ENCODE measurements around the gene ACTR3.
A peak's percentile ranks its signal among the peaks of the same experiment; 100 is the strongest.

The ACTR3 gene

DNA sequence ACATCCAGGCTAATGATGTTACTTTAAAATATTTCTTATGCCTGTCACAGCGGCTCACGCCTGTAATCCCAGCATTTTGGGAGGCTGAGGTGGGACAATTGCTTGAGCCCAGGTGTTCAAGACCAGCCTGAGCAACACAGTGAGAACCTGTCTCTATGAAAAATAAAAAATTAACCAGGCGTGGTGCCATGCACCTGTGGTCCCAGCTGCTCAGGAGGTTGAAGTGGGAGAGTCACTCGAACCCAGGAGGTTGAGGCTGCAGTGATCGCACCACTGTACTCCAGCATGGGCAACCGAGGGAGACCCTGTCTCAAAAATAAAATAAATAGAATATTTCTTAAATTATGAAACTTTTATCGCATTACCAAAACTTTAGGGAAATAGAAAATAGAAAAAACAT lies 28.1 kb upstream of the ACTR3 start:
- TF ChIP-seq, protein P1, sequence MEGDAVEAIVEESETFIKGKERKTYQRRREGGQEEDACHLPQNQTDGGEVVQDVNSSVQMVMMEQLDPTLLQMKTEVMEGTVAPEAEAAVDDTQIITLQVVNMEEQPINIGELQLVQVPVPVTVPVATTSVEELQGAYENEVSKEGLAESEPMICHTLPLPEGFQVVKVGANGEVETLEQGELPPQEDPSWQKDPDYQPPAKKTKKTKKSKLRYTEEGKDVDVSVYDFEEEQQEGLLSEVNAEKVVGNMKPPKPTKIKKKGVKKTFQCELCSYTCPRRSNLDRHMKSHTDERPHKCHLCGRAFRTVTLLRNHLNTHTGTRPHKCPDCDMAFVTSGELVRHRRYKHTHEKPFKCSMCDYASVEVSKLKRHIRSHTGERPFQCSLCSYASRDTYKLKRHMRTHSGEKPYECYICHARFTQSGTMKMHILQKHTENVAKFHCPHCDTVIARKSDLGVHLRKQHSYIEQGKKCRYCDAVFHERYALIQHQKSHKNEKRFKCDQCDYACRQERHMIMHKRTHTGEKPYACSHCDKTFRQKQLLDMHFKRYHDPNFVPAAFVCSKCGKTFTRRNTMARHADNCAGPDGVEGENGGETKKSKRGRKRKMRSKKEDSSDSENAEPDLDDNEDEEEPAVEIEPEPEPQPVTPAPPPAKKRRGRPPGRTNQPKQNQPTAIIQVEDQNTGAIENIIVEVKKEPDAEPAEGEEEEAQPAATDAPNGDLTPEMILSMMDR (IDR thresholded peaks at IDR 0.05; ENCODE audit: insufficient read depth, low read length), result no peak
- TF ChIP-seq POLR2AphosphoS5 (IDR thresholded peaks at IDR 0.05; ENCODE audit: low read depth) (no peak), SPI1 (IDR thresholded peaks at IDR 0.05; ENCODE audit: borderline replicate concordance, low read depth) (no peak), GABPA (IDR thresholded peaks at IDR 0.05; ENCODE audit: low read depth) (no peak)
- TF ChIP-seq, protein P2, sequence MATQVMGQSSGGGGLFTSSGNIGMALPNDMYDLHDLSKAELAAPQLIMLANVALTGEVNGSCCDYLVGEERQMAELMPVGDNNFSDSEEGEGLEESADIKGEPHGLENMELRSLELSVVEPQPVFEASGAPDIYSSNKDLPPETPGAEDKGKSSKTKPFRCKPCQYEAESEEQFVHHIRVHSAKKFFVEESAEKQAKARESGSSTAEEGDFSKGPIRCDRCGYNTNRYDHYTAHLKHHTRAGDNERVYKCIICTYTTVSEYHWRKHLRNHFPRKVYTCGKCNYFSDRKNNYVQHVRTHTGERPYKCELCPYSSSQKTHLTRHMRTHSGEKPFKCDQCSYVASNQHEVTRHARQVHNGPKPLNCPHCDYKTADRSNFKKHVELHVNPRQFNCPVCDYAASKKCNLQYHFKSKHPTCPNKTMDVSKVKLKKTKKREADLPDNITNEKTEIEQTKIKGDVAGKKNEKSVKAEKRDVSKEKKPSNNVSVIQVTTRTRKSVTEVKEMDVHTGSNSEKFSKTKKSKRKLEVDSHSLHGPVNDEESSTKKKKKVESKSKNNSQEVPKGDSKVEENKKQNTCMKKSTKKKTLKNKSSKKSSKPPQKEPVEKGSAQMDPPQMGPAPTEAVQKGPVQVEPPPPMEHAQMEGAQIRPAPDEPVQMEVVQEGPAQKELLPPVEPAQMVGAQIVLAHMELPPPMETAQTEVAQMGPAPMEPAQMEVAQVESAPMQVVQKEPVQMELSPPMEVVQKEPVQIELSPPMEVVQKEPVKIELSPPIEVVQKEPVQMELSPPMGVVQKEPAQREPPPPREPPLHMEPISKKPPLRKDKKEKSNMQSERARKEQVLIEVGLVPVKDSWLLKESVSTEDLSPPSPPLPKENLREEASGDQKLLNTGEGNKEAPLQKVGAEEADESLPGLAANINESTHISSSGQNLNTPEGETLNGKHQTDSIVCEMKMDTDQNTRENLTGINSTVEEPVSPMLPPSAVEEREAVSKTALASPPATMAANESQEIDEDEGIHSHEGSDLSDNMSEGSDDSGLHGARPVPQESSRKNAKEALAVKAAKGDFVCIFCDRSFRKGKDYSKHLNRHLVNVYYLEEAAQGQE (IDR thresholded peaks at IDR 0.05; ENCODE audit: insufficient replicate concordance, low read depth), result no peak
- no peaks in the 10 kb centered on the region for H3K27me3 ChIP-seq (ENCODE audit: insufficient read depth, poor library complexity, severe bottlenecking)
- H3K4me3 ChIP-seq (replicated peaks; ENCODE audit: insufficient read depth, low read length), result no peak overlapping the region
- H3K27ac ChIP-seq (replicated peaks), result no peak overlapping the region
- no peak for DNase-seq (ENCODE audit: low read depth in 1 of 2, low spot score in 1 of 2)

DNA sequence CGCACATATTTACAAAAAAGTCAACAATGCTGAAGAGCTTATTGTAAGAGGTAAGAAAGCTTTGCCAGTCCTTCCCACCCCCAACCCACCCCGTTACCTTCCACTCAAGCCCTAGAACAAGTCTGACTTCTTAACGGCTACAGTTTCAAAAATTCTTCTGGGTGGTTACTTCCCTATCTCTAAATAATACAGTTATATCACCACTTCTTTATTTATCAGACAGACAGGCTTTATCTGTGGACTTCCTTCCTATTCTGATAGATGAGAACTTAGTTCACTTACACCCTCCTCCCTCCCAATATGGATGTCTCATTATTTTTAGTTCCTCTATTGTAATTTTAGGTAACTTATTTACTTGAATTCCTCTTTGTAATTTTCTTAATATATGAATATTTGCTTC lies 26.7 kb upstream of the ACTR3 start:
- no peak for TF ChIP-seq POLR2AphosphoS5 (IDR thresholded peaks at IDR 0.05; ENCODE audit: low read depth)
- TF ChIP-seq, protein P1 (IDR thresholded peaks at IDR 0.05; ENCODE audit: insufficient read depth, low read length), result no peak
- TF ChIP-seq GABPA (IDR thresholded peaks at IDR 0.05; ENCODE audit: low read depth), result no peak
- peak; percentile 84 for TF ChIP-seq SPI1 (IDR thresholded peaks at IDR 0.05; ENCODE audit: borderline replicate concordance, low read depth)
- H3K27ac ChIP-seq (replicated peaks), result peak overlapping the region; percentile 42
- H3K4me3 ChIP-seq (replicated peaks; ENCODE audit: insufficient read depth, low read length), result no peak overlapping the region
- H3K27me3 ChIP-seq (ENCODE audit: insufficient read depth, poor library complexity, severe bottlenecking), result no peaks in the 10 kb centered on the region
- DNase-seq (ENCODE audit: low read depth in 1 of 2, low spot score in 1 of 2), result peak; percentile 25 to 79

DNA sequence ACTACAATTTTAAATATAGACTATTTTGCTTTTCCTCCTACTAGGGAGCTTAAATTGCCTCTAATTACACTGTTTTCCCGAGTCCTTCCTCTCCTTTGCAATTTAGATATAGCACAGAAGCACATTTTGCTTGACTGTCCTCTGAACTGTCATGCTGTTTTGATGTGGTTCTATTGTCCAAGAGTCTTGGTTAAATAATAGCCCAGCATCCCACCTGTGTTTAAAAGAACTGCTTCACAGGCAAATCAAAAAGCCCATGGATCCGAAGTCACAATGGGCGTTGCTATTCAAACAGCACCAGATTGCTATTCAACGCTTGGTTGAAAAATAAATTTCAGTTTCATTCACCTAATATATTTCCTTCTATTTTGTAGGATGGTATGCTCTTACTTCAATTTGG lies 22.3 kb upstream of the ACTR3 start:
- Histone ChIP-seq H3K27ac (replicated peaks) (no peak overlapping the region), H3K4me3 (replicated peaks; ENCODE audit: insufficient read depth, low read length) (no peak overlapping the region), H3K27me3 (ENCODE audit: insufficient read depth, poor library complexity, severe bottlenecking) (no peaks in the 10 kb centered on the region)
- no peak for DNase-seq (ENCODE audit: low read depth in 1 of 2, low spot score in 1 of 2)
- no peak for TF ChIP-seq SPI1 (IDR thresholded peaks at IDR 0.05; ENCODE audit: borderline replicate concordance, low read depth)

DNA sequence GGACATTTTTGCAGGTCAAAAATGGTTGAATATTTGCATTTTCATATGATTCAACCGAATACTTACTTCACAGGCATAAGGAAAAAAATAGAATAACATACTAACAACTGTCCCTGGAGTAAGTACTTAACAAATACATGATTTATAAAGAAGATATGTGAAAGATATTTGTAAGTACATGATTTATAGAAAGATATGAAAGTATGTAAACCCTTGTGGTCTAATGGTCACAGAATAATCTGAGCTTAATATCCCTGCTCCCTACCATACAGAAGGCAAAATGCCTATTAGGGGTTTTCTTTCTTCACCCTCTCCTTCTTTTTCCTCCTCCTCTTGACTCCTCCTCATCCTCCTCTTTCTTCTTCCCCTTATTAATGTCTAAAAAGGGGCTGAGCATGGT lies 20.6 kb upstream of the ACTR3 start:
- H3K4me3 ChIP-seq (replicated peaks; ENCODE audit: insufficient read depth, low read length), result no peak overlapping the region
- TF ChIP-seq POLR2AphosphoS5 (IDR thresholded peaks at IDR 0.05; ENCODE audit: low read depth) (no peak), GABPA (IDR thresholded peaks at IDR 0.05; ENCODE audit: low read depth) (no peak), SPI1 (IDR thresholded peaks at IDR 0.05; ENCODE audit: borderline replicate concordance, low read depth) (no peak)
- TF ChIP-seq, protein P2 (IDR thresholded peaks at IDR 0.05; ENCODE audit: insufficient replicate concordance, low read depth), result no peak
- TF ChIP-seq, protein P1 (IDR thresholded peaks at IDR 0.05; ENCODE audit: insufficient read depth, low read length), result no peak
- H3K27ac ChIP-seq (replicated peaks), result no peak overlapping the region
- H3K27me3 ChIP-seq (ENCODE audit: insufficient read depth, poor library complexity, severe bottlenecking), result no peaks in the 10 kb centered on the region
- DNase-seq (ENCODE audit: low read depth in 1 of 2, low spot score in 1 of 2), result no peak

Data from HL-60 (cell line).